Embryonic facial prominence (tissue), 1 donor: ENCODE measurements around the gene HIVEP3.

Experiments used
- DNase-seq: peaks from one replicate; pipeline ENCODE4 v3.0.0-alpha.2; 2016; ENCODE audit errors: extremely low spot score

HIVEP3 gene

DNA sequence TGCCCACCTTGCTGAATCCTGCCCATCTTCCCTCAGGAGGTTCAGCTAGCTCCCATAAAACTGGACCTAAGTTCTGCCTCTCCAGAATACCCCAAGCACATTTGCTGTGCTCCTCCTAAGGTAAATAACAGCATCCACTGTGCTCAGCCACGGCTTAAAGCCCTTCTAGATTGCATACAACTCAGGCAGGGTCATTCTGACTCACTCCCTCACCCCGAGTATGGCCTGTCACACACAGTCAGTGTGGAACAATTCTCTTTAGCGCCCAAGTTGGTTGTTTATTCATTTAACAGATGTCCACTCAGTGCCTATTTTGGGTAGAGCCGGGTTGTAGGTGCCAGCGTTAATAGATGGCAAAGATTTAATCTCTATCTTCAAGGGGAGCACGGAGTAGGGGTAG, 286.8 kb downstream of the HIVEP3 start:
- DNase-seq, result no peak

DNA sequence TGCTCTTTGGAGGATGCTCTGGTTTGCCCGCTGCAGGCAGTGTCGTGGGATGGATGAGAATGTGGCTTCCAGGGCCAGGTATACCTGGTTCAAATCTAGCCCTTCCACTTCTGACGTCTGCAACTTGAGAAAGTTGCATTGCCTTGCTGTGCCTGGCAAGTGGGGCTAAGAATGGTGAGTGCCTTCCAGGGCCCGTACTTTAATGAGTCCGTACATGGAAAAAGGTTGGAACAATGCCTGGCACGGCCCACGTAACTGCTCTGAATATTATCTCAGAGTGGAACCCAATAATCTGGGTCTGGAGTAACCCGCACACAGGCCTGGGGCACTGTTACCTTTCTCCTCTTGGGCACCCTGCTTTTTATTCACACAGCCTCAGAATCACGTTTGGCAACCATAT, 287.6 kb downstream of the HIVEP3 start:
- DNase-seq, result no peak

DNA sequence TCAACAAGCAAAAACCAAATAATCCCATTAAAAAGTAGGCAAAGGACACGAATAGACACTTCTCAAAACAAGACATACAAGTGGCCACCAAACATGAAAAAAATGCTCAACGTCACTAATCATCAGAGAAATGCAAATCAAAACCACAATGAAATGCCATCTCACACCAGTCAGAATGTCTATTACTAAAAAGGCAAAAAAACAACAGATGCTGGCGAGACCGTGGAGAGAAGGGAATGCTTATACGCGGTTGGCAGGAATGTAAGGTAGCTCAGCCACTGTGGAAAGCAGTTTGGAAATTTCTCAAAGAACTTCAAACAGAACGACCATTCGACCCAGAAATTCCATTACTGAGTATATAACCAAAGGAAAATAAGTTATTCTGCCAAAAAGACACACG, 289.2 kb downstream of the HIVEP3 start:
- DNase-seq, result no peak

DNA sequence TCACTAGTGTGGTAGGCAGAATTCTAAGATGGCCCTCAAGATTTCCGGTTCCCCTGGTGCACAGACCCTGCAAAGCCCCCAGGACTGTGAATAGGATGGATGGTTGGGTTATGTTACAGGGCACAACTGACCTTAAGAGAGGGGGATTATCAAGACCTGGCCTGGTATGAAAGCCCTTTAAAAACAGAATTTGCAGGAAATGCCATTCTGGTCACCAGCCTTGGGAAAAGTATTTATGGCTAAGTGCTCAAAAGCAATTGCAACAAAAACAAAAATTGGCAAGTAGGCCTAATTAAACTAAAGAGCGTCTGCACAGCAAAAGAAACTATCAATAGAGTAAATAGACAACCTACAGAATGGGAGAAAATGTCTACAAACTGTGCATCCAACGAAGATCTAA, 289.6 kb downstream of the HIVEP3 start:
- no peak for DNase-seq

DNA sequence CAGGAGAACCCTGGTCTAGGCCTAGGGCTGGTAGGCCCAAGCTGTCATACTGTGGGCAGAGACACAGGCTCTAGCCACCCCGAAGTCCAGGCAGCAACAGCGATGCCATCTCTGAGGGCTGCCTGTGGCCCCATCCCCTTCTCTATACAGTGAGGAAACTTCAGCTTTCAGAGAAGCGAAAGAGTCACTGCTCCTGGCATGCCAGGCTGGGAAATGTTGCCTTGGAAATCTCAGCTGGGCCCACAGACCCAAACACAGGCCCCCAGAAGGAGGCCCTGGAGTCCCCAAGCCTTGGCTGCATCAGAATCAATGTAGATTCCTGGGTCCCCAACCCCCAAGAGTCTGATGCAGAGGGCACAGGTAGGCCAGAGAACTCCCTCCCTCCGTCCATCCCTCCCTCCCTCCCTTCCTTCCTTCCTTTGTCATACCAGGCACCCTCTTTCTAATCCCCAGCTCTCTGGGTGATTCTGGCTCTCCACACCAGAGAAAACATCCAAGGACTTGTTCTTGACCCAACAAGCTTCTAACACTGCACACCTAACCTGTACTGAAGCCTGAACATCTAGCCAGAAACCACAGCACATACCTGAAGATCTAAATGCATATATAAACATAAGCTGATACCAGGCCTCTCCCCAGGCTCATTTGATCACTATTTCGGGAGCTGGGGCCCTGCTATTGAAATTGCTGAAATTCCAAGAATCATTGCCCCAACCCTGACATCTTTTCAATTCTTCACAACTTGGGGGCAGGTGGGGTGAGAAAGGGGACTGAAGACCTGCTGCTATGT, 291.0 kb downstream of the HIVEP3 start:
- DNase-seq, result no peak

DNA sequence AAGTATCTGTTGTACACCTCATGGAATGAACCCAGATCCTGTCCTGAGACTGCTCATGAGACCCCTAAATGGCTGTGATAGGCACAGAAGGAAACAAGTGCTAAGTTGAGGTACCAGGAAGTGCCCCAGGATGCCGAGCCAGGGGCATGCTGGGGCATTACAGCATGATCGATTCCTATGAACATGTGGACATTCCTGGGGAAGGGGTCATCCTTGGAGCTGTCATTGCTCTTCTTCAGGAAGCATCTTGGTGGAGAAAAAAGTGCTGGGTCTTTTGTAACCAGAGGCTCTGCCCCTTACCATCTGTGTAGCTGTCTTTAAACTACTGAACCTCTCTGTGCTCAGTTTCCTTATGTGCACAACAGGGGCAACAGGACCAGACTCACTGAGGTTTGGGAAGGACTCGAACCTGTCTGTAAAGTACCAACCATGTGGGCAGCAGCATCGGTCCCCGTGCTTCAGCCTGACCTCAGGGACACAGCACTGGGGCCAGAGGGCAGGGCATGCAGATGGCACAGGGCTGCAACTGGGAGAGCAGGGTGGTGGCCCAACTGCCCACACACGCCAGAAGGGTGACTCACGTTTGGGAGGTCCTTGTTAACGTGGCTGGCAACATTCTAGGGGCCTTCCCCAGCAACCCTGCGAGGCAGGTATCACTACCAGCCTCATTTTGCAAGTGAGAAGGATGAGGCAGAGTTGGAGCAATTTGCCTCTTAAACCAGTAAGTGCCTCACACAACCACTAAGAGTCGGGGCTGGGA, 291.9 kb downstream of the HIVEP3 start:
- DNase-seq, result no peak

DNA sequence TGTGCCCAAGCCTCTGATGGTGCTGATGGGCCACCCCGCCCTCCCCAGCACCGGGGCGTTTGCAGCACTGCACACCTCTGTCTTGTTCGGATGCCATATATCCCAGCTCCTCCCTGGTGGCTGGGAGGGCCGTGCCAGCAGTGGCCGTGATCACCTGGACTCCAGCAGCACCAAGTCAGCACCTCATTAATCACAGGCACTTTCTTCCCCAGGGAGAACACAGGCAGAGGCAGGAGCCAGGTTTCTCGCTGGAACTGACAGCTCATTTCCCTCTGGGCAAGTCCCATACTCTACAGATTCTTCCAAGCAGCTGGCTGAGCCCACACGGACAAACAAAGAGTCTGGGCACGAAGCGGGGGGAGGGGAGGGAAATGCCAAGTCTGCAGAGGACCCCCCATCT, 292.6 kb downstream of the HIVEP3 start:
- no peak for DNase-seq

DNA sequence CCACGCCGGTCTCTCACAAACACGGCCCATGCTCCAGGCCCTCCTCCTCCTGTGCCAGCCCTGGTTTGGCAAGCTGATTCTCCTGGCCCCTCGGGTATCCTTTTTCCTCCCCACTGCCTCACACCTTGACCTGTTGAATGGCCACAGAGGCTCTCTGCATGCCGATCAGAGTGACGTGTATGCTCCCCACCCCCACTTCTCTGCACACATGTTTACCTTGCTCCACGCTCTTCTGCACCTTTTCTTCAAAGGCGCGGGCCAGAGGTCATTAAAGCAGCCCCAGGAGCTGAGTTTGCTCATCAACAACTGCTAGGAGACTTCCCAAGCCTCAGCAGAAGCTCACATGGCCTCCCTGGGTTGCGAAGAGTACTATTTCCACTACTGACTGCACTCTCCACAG, 295.0 kb downstream of the HIVEP3 start:
- DNase-seq, result no peak

DNA sequence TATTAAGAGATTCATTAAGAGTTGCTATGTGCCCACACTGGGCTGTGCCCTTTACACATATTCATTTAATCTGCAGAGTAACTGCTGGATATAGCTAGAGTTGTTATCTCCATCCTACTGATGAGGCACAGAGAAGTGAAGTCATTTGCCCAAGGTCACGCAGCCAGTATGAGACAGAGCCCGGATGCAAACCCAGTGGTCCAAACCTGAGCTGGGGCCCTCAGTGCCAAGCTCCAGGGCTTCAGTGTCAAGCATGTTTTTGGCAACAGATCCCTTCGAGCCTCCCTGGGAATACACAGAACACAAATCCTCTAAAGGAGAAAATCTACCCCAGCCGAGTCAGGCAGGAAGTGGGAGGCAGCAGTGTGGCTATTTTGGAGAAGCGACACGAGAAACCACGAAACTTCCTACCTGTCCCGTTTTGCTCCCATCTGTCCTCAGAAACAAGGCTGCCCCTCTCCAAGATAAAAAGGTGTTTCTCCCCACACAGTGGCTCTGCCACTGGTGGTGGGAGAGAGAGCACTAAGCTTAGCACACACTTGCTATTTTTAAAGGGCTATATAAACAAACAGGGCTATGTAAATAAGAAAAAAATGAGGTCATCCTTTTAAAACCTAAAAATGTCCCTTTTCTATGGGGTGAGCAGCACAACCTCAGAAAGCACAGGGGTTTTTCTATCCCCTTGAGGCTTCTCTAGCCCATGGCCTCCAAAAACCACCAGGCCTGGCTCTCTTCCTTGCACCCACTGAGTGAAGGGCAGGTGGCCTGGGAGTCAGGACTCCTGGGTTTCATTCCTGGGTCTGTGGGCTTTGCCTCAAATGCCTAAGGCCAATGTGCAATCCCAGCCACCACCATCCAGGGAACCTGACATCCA, 295.6 kb downstream of the HIVEP3 start:
- no peak for DNase-seq

DNA sequence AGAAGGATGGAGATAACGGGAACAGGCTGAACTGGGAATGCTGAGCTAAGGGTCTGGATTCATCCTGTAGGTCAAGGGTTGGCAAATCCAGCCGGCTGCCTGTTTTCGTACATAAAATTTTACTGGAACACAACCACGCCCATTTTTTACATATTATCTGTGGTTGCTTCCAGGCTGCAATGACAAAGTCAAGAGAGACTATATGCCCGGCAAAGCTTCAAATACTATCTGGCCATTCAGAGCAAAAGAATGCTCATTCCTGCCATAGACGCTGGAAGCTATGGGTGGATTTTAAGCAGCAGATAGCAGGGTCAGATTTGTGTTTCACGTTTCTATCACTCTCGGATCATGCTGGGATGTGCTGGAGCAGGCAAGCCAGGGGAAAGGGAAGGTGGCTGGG, 296.3 kb downstream of the HIVEP3 start:
- DNase-seq, result no peak

DNA sequence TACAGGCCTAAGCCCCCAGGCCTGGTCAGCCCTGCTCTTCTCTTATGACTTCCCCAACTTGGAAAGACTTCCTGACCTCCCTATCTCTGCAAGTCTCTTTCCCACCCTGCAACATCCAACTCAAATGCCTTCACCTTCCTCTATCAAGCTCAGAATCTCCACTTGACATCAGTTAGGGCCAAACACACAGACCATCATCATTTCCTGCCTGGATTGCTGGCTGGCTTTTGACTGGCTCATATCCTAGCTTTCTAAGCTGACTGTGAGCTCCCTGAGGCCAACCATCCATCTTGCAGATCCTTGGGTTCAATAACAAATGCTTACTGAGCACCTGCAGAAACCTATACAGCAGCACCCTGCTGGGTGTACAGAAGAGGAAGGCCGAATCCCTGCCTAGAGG, 296.9 kb downstream of the HIVEP3 start:
- DNase-seq, result no peak

DNA sequence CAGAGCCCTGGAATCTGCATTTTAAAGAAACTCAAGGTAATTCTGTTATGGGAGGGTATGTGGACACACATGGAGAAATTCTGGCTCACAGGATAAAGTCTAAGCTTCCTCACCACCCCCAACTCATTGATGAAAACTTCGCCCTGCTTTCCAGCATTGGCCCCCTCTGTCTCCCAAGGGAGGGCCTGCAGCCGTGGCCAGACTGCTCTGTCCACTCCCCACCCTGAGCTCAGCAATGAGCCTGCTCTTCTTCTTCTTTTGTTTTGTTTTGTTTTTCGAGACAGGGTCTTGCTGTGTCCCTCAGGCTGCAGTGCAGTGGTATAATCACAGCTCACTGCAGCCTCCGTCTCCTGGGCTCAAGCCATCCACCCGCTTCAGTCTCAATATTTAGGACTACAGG, 297.5 kb downstream of the HIVEP3 start:
- DNase-seq, result no peak

DNA sequence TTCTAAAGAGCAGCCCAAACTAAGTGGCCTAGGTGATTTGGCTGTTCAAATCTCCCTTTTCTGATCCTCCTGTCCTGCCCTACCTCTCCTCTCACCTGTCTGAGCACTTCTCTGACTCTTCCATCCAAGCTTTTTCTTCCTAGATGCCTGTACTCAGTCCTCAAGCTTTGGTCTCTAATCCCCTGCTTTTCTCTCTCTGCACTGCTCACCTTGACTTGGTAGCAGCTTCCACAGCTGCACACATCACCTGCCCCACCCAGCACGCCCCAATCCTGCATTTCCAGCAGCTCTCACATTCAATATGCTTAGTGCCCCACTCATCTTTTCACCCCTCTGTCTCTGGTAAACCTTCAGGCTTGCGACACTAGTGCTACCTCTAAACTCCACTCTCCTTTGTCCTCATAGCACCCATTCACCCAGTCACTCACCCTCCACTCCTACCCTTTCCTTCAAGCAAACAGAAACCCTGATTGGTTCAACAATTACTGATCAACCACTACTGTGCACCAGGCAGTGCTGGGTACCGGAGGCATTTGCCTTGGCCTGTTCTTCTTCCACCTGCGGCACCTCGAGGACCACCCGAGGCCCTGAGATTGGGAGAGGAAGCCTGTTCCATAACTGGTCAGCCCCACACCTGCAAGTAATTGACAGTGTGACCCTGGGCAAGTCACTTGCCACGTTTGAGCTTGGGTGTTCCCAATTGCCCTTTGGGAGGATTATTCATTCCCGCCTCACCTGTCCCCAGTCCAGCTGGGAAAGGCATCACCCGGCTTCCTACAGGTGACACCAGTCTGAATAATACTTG, 298.2 kb downstream of the HIVEP3 start:
- no peak for DNase-seq

DNA sequence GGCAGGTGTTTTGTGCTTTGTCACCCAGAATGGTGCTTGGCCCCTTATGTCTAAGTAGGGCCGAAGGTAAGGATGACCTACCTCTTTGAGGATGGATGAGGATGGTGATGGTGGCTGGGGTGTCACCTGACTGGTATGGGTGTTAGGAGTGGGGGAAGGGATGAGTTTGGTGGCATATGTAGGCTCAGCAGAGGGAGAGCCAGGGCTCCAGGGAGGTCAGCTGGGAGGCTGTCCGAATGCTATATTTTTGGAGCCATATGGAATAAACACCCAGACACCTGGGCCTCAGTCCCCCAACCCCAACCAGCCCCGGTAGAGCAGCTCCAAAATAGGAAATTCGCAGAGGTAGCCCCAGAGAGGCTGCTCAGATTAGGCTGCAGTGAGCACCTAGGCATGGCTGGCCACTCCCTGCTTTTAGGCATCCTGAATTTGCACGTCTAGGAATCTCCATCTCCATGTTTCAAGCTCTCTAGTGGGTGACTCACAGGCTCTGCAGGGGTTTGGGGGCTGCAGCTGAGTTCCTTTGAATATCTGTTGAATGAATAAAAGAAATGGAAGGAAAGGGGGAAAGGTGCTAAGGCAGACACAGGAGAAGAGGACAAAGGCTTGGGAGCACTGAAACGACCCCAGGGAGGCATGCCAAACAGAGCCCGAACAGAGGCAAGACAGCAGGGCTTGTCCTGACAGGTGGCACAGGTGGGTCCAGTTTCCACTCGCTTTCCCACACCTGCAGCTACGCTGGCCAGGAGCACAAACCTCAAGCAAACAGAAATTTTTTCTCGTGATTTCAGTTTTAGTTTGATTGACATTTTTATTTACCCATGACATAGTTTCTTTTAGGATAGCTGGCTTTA, 299.0 kb downstream of the HIVEP3 start:
- DNase-seq, result no peak

DNA sequence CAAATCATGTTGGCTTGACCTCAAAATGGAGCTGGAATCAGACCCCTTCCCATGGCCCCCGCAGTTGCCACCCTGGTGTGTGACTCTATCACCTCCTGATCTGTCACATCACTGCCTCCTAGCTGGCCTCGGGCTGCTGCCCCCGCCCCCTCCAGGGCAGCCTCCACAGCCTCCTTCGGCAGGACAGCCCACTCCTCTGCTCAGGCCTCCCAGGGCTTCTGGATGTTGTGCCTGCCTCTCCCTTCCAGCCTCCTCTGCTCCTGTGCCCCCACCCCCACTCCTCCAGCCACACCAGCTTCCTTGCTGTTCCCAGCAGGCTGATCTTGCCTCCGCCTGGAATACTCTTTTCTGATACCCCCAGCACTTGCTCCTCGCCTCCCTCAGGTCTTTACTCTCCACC, 299.9 kb downstream of the HIVEP3 start:
- DNase-seq, result no peak

DNA sequence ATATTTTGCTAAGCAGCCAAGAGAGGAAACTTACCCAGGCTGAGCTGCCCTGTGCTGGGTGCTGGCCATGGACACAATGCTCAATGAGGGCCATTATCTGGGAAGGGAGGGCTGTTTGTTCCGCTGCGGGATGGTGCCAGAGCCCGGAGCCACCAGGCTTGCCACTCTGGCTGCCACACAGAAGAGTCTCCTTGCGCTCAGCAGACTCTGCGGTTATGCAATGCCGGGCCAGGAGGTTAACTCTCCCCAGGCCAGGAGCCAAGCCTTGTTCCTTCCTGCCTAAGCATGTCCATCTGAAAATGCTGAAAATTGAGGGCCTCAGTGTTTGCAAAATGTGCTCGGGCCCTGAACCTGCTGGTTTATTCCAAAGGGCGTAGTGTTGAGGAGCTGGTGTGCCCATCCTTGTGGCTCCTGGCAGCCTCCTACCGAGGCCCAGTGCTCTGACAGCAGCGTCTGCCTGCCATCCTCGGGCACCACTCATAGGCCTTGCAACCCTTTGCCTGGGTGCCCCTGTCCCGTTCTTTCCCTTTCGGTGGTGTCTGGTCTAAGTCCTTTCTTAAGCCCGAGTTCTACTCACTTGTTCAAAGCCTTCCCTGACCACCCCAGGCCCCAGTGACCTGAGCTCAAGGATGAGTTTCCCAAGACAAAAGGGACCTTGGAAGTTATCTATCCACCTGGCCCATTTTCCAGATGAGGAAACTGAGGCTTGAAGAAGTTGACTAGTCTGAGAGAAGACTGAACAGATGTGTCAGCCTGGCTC, 300.5 kb downstream of the HIVEP3 start:
- DNase-seq, result no peak

DNA sequence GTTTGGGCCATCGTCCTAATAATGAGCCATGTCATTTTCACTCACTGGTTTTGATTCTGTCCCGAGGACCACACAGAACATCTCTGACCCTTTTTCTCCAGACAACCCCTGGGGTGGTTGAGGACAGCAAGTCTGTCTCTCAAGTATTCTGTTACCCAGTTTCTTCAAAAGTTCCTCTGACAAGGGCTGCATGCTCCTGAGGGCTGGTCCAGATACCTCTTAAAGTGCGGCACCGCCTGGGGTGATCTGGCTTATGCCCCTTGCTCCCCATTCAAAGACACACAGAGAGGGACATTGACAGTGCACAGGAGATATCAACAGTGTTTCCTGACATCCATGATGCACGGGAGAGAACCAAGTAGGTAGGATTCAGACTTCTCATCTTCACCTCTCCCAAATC, 301.4 kb downstream of the HIVEP3 start:
- no peak for DNase-seq

DNA sequence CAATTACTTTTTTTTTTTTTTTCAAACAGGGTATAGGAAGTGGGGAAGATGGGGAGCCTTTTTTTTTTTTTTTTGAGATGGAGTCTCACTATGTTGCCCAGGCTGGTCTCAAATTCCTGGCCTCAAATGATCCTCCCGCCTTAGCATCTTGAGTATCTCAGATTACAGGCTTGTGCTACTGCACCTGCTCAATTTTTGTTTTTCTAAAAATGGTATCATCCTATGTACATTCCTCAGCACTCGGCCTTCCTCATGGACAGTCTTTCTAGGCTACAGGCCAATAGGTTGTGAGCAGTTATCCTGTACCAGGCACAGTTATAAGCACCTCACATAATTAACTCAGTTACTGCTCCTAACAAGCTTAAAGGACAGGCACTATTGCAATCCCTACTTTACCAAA, 302.2 kb downstream of the HIVEP3 start:
- no peak for DNase-seq

DNA sequence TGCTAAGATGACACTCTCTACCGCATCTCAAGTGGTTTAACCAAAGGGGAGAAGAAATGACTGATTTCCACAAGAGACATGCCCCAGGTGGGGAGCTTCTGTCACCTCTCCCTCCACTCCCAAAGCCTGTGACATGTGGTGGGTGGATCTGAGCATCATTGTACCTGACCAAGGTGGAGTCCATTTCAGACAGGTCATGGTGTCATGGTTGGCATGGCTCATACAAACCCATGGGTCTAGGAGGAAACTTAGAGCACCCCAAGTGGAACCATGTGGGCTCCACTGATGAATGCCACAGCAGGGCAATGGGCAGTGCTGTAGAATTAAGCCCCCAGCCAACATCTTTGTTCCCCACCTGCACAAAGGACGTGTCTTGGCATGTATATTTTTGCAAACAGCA, 302.7 kb downstream of the HIVEP3 start:
- DNase-seq, result no peak

DNA sequence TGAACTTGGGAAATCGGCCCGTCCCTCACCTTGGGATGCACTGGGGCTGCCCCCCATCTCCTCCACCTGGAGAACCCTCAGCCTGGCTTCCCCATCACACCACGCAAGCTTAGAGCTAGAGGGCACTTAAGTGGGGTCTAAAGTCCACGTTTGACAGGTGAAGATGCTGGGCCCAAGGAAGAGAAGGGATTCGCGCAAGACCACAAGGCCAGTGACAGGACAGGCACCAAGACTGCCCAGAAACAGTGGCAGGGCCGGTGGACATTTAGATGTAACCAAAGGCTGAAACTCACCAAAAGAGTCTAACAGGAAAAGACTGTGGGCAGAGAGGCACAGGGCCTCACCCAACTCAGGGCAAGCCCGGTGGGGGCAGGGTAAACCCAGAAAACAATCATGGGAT, 303.4 kb downstream of the HIVEP3 start:
- no peak for DNase-seq
